ENCODE results near the gene IQGAP1.

Gene IQGAP1

DNA sequence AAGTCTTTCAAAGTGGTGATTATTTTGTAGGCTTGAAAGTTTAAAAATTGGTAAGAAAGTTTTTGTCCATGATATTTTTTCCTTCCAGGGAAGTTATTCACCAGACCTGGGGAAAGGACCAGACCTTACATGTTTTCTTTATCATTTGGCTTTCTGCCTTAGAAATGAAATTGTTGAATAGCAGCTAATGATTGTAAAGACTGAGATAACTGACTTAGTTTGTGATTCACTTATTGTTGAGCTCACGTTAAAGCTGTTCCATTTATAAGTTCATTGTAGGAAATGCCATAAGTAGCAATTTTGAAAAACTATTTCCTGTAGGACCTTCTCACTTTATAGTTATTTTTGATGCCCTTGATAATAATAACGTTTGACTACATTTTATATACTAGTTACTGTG, 51.9 kb downstream of the IQGAP1 start:
- no peak for DNase-seq (ENCODE audit: low spot score)

DNA sequence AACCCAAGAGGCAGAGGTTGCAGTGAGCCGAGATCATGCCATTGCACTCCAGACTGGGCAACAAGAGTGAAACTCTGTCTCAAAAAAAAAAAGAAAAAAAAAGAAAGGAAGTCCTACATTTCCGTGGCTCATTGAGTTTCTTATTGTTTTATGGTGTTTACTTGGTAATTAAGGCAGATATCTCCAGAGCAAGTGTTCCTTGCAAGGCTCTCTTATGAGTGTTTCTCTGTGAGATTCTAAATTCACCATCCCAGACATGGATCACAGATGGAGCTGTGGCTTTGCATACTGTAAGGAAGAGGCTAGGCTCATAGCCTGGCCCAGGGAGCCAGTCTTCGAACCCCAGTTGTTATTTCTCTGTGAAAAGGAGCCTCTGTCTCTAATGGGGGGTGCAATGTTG, 53.0 kb downstream of the IQGAP1 start:
- DNase-seq (ENCODE audit: low spot score), result no peak

DNA sequence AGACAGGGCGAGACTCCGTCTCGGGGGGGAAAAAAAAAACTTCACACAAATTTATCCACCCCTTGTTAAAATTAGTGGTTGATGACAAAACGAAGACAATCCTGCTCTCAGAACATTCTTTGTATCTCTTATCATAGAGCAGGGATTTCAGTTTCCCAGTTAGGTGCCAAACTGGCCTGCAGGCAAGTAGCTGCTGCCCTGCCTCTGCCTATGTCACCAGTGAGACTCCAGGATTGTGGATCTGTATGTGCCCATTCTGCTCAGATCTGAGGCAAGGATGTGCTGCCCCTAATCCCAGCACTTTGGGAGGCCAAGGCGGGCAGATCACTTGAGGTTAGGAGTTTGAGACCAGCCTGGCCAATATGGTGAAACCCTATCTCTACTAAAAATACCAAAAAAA, 54.4 kb downstream of the IQGAP1 start:
- no peak for DNase-seq (ENCODE audit: low spot score)

DNA sequence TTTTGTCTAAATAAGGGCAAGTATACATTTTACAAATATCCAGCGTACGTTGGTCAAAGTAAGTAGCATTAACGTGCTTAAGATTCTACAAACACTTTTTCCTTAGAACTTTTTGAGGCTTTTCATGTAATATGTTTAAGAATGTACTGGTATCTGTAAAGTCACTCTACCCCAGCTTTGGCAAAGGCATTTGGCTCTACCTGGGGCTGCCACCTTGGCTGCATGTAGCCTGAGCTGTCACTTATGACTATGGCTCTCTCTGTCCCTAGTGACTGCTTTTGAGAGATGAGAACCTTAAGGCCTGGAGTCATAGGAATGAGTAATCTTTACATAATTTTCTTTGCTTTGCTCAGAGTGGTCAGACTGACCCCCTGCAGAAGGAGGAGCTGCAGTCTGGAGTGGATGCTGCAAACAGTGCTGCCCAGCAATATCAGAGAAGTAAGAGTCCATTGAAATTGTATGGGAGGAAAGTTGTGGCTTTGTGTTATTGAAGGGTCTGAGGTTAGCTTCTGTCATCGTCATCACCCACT, 61.2 kb downstream of the IQGAP1 start:
- no peak for DNase-seq (ENCODE audit: low spot score)

DNA sequence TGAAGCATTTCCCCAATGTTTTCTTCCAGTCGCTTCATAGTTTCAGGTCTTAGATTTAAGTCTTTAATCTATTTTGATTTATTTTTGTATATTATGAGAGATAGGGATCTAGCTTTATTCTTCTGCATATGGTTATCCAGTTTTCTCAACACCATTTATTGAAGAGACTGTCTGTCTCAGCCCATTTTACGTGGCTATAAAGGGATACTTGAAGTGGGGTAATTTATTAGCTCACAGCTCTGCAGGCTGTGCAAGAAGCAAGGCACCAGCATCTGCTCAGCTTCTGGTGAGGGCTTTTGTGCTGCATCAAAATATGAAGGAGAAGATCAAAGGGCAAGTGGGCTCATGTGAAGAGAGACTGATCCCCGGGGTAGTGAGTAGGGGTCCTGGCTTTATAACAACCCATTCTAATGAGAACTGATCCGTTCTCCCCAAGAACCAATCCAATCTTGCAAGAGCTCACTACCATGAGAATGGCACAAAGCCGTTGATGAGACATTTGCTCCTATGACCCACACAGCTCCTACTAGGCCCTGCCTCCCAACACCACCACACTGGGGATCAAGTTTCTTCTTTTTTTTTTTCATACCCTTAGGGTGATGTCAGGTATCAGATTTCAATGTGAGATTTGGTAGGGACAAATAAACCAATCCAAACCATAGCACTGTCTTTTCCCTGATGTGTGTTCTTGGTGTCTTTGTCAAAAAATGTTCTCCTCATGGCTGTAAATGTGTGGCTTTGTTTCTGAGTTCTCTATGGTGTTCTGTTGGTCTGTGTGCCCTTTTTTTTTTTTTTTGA, 63.2 kb downstream of the IQGAP1 start:
- DNase-seq (ENCODE audit: low spot score), result no peak

DNA sequence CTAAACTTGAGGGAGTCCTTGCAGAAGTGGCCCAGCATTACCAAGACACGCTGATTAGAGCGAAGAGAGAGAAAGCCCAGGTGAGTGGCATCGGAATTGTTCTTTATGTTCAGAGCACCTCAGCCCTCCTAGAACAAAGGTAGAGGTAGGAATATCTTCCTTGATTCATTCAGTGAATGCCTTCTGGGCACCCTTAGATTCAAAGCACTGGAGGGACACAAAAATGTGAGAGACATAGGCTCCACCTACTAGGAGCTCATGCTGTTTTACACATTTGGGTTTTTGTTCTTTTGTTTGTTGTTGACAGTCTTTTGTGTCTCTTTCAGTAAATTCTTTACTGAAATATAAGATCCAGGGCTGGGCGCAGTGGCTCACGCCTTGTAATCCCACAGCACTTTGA, 68.2 kb downstream of the IQGAP1 start:
- no peak for DNase-seq (ENCODE audit: low spot score)

DNA sequence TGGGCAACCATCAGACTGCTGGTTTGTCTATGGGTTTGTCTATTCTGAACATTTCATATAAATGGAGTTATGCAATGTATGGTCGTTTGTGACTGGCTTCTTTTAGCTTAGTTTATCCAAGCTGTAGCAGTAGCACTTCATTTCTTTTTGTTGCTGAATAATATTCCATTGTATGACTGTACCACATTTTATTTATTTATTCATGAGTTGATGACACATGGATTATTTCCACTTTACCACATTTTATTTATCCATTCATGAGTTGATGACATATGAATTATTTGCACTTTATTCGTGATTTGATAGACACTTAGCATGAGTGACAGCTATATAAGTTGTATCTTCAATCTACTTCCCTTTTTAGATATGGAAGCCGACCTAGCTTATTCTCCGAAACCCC, 70.0 kb downstream of the IQGAP1 start:
- DNase-seq (ENCODE audit: low spot score), result no peak

DNA sequence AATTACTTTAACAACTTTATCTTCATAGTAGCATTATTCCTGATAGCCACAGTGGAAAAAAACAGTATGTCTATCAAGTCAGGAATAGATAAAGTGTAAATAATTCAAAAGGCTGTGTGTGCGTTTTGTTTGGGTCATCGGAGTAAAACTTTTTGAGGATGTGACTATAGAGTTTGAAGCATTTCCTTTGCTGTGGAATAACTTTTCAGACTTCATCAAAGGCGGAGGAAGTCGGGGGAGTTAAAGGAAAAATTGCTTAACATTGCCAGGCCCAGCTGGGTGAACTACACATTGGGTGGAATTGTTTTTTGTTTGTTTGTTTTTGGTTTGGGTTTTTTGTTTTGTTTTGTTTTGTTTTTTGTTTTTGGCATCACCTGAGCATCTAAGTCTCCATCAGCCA, 71.3 kb downstream of the IQGAP1 start:
- DNase-seq (ENCODE audit: low spot score), result no peak

DNA sequence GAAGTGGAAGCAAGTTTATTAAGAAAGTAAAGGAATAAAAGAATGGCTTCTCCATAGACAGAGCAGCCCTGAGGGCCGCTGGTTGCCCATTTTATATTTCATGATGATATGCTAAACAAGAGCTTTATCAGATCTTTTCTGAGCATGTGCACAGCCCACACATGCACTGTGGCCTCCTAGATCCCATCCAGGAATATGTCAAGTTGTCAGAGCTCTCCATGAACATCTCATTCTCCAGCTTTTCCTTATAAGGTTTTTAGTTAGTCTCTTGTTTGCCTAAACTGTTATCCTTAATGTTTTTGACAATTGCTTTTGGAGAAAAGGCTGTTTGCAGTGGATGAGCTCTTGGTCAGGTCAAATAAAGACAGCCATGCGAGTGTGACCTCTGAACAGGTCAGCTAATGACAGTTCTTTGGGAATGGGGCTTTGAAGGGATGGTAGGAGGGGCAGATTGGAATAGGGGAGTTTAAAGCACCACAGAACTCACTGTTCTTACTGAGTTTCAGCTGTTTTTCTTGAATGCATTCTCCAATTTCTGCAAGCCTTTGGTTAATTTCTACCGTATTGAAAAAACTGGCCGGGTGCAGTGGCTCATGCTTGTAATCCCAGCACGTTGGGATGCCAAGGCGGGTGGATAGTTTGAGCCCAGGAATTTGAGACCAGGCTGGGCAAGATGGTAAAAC, 72.2 kb downstream of the IQGAP1 start:
- no peak for DNase-seq (ENCODE audit: low spot score)

DNA sequence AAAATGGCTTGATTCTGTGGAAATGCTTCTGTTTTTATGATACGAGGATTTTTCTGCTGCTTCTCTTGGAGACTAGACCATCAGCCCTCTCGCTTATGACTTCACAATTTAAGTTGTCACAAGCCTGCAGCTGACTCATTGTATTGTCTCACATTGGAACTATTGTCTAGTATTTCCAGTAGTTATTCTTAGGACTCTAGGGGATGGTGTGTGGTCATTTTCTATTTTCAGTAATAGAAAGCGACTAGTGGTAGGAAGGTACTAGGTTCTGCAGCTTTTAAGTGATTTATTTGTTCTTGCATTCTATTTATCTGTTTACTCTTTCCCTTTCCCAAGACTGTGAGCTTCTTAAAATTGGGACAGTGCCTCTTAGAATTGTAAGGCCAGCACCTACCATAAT, 75.3 kb downstream of the IQGAP1 start:
- DNase-seq (ENCODE audit: low spot score), result no peak

DNA sequence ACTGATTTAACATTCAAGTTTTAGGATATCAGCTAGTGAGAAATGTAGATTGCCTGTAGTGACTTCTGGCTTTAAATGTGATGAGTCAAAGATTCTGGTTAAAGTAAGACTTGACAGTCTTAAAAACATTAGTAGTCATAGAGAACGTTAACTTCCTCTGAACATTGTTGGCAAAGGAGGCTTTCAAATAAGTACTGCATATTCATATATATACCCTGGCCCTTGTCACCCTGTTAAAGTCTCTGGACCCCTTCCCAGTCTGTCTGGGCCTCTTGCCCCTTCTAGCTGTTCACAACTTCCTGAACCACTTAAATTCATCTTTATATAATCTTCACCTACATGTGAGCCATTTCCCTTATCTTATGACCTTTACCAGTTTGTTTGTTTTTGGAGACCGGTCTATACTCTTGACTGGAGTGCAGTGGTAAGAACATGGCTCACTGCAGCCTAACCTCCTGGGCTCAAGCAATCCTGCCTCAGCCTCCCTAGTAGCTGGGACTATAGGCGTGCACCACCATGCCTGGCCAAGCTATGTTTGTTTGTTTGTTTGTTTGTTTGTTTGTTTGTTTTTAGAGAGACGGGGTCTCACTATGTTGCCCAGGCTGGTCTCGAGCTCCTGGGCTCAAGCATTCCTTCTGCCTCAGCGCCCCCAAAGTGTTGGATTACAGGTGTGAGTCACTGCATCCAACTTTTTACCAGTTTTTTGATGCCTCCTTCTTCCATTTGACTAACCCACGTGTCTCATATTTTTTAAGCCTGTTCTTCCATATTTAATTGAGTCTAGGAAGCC, 77.3 kb downstream of the IQGAP1 start:
- no peak for DNase-seq (ENCODE audit: low spot score)

DNA sequence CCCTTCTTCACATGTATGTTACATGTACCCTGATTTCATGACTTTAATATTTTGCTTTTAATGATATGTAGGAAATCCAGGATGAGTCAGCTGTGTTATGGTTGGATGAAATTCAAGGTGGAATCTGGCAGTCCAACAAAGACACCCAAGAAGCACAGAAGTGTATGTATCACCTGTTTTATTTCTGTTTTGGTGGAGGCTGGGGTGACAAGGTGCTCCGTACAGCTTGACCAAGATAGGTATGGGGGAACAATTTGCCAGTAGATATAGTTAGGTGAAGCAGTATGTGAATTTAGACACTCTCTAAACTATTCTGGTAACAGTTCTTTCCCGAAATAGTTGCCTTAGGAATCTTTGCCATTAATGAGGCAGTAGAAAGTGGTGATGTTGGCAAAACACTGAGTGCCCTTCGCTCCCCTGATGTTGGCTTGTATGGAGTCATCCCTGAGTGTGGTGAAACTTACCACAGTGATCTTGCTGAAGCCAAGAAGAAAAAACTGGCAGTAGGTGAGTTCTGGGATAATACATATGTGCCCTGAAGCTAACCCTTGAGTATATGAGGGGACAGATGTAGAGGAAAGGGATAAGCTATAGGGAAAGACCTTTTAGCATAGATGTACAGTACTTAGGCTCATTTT, 78.0 kb downstream of the IQGAP1 start:
- no peak for DNase-seq (ENCODE audit: low spot score)

DNA sequence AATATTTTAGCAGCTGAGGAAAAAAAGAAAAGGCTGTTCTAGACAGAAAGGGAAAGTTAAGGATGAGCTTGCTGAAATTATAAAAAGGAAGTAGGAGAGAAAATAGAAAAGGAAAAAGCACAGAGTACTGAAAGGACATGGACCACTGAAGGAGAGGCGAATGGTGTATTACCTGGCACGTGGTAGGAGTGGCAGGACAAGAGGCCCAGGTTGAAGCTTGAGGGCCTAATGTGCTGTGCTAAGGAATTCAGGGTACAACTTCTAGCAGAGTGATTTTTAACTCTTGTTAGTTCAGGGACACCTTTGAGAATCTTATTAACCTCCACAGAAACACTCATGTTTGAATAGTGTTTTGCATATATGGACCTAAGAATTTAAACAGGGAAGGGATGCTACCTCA, 81.7 kb downstream of the IQGAP1 start:
- no peak for DNase-seq (ENCODE audit: low spot score)

DNA sequence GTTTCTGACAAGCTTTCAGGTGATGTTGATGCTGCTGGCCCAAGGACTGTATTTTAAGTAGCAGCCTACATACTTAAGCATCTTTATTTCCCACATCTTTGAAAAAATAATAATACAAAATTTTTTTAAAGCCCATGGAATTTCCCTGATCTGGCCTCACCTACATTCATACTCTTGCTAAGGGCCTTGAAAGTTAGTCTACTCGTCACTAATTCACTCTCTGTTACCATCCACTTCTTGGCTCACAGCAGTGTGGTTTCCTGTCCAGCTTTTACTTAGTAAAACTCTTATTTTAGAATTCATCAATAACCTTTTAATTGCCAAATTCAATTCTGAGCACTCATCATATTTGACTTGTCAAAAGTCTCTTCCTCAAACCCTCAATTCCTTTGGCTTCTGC, 82.4 kb downstream of the IQGAP1 start:
- no peak for DNase-seq (ENCODE audit: low spot score)

DNA sequence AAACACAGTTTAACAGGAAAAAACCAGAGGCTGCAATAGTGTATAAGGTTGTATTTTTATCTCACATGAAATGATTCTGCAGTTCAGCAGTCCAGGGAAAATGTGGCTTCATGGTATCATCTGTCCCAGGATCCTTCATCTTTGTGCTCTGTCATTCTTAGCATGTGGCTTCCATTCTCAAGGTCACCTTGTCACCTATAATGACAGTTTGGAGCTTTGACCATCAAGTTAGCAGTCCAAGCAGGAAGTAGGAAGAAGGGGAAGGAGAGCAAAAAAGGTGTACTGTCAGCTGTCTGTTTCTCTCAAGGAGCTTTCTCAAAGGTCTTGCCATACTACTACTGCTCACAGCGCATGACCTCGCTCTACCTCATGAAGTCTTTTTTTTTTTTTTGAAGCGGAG, 83.1 kb downstream of the IQGAP1 start:
- no peak for DNase-seq (ENCODE audit: low spot score)

DNA sequence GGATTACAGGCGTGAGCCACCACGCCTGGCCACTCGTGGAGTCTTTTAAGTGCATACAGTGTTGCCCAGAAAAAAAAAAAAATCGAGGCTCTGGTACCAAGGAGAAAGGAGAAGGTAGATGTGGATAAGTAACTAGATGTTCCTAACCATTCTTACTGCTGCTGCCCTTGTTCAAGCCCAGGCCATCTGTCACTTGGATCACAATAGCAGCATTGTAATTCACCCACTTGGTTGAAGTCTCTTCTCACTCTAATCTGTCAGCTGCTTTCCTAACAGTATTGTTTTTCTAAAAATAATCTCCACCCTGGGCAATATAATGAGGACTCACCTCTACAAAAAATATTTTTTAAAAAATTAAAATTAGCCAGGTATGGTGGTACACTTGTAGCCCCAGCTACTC, 83.7 kb downstream of the IQGAP1 start:
- DNase-seq (ENCODE audit: low spot score), result no peak

DNA sequence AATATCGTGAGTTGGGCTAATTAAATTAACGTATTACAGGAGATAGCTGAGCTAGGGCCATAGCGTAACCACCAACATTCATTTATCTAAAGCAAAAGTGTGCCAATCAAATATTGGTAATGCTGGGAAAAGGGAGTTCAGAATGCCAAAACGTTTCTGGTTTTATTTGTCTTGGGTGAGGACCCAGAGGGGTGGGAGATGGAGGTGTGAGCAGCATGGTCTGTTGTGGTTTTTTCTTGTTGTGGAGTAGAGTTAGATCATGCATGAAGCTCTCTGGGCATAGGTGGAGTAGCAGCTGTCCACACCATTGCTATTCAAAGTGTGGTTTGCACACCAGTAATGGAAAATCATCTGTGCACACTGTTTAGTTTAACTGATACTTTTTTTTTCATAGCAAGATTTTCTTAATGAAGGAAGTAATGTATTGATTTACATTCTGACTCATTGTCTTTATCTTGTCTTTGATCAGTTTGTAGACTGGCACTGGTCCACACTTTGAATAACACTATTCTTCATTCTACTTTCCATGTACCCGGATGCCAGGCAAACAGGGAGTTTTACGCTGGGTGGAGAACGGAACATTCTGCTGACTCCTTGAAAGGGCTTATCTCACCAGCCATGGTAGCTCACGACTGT, 90.9 kb downstream of the IQGAP1 start:
- DNase-seq (ENCODE audit: low spot score), result no peak

DNA sequence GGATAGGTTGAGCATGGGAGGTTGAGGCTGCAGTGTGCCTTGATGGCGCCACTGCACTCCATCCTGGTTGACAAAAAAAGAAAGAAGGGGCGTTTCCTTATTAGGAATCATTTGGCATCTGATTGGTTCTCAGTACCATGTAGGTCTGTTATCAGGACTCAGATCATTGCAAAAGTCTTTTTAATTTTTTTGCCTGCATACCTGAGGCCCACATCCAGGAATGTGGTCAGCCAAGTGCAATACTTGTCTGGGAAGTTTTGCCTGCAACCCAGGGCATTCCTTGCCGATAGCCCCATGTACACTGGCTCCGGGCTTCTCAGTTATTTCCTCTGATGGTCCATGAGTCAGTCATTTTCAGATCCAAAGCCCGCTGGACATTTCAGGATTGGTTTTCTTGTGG, 91.6 kb downstream of the IQGAP1 start:
- DNase-seq (ENCODE audit: low spot score), result no peak

DNA sequence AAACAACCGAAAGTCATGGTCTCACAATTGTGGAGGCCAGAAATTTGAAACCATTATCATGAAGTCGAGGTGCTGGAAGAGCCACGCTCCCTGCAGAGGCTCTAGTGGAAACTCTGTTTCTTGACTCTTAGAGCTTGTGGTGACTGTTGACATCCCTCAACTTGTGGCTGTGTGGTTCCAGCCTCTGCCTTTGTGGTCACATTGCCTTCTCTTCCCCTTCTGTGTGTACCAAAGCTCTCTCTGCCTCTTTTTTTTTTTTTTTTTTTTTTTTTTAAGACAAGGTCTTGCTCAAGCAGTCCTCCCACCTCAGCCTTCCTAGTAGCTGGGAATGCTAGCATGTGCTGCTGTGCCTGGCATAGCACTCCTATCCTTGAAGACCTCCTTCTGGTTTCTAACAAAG, 93.0 kb downstream of the IQGAP1 start:
- no peak for DNase-seq (ENCODE audit: low spot score)

DNA sequence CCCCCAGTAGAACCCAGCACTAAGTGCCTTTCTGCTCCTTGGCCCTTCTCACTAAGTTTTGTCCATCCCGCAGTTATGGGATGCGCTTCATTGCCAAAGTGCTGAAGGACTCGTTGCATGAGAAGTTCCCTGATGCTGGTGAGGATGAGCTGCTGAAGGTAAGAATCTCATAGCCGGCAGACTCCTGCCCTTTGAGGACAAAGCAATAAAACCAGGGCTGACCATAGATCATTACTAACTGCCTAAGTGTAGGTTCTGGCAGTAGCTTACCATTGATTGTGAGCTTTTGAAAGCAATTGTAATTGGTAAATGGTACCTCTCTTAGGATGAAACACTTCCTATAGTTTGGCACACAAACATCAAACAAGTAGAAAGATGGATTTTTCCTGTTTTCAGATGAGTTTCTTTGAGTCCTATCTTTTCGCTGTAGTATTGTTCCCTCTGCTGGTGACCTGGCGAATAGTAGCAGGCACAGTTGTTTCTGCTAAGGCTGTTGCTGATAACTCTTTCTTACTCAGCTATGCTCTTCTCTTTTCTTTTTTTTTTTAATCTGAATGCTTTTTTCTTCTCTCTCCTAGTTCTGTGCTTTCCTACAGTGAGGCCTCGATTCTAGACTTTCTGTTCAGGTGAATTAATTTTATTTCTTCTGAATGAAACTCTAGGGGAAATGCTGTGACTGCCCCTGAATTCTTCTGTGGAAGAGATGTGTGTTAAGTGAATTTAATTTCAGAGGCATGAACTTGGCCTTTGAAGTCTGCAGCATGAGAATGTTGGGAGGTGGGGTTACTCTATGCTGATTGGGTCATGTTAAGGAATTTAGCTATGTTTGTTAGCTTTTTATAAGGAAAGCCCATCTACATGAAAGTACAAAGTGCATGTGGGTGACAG, 94.3 kb downstream of the IQGAP1 start:
- peak; percentile 19 for DNase-seq (ENCODE audit: low spot score)

DNA sequence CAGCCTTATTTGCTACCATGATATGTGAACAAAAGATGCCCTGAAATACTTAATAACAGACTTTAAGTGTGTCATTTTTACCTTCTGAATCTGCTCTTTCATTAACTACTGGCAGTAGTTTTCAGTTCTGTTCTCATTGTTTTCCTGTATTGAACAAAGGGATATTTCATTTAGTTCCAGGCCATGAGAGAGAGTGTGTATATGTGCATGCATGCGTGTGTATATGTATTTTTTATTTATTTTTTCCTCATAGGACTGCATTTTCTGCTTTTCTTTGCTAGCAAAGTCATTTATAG, 94.9 kb downstream of the IQGAP1 start:
- DNase-seq (ENCODE audit: low spot score), result no peak

Measured in germinal center (tissue), 1 donor.